HG03378 (cell line): ENCODE measurements around the gene CEP170.

Source experiments
- ATAC-seq: cut with Tn5 transposase; IDR thresholded peaks from one replicate; pipeline ENCODE4 v1.9.1; 2021; ENCODE audit warnings: mild to moderate bottlenecking, moderate library complexity; ENCODE audit not compliant: unreplicated experiment

Gene CEP170

DNA sequence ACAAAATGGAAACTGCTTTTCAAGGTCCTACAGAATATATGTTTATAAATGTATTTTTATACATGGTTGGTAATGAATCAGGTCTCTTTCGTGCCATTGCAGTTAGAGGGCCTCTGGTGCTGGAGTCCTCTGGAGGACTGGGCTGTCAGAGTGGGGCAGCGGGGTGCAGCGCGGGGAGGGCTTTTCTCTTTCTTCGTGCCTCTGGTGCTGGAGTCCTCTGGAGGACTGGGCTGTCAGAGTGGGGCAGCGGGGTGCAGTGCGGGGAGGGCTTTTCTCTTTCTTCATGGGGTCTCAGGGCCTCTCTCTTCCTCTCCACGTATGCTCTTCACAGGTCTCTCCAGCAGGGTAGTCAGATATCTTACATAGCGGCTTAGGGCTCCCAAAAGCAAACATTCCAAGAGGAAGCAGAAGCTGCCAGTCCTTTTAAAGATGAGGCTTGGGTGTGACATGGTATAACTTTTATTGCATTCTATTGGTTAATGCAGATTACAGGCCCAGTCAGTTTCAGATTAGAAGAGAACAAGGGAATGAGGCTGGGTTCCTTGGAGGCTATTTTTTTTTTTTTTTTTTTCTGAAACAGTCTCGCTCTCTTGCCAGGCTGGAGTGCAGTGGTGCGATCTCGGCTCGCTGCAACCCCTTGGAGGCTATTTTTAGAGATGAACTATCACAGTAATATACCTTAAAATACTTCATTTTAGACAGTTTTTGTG, 13.8 kb upstream of the CEP170 start:
- no peak for ATAC-seq

DNA sequence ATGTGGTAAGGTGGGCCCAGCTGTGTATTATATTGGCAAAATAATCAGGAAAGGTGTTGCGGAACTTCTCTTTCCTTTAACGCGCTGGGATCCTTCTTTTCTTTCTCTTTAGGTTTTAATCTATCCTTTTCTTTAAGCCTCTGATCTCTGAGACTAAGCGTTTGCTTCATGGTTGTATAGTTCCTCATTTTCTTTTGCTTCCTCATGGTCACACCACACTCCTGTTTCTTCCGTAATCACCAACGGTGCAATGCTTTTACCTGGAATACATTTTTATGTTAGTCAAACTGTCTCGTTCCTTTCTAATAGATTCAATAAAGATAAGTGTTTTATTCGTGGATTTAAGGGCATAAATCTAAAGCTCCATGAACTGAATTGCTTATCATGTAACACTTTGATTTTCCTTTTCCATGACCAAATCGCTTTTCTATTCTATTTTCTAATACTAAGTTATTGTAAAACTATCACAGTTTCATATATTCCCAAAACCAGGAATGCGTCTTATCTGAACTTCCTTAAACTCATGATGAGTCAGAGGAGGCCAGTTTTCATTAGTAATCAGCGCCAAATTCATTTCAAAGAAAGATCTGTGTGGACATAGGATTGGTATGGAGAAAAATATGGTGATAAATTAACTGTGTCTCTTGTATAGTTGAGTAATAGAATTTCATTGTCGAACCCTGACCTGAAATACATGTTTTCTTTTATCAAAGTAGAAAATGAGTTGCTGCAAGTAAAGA, 13.0 kb upstream of the CEP170 start:
- ATAC-seq: no peak

DNA sequence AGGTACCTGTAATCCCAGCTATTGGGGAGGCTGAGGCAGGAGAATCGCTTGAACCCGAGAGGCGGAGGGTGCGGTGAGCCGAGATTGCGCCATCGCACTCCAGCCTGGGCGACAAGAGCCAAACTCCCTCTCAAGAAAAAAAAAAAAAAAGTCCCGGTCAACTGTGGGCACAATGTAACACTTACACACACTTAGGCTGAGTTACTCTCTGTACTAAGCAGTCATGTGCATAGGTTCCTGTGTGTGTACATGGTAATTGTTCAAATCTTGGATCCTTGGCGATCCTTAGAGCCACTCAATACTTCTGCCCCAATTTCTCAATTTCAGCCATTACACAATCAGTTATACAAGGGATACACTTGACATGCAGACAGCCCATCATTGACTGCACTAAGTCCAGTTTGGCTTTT, 12.4 kb upstream of the CEP170 start:
- no peak for ATAC-seq

DNA sequence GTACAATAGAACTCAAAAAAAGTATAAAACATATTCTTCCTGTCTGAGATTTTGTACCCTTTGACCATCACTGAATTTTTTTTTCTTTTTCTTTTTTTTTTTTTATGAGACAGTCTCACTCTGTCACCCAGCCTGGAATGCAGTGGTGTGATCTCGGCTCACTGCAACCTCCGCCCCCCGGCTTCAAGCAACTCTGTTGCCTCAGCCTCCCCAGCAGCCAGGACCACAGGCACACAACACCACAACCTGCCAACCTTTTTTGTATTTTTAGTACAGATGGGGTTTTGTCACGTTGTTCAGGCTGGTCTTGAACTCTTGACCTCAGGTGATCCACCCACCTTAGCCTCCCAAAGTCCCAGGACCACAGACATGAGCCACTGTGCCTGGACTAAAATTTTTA, 11.2 kb upstream of the CEP170 start:
- no peak for ATAC-seq

DNA sequence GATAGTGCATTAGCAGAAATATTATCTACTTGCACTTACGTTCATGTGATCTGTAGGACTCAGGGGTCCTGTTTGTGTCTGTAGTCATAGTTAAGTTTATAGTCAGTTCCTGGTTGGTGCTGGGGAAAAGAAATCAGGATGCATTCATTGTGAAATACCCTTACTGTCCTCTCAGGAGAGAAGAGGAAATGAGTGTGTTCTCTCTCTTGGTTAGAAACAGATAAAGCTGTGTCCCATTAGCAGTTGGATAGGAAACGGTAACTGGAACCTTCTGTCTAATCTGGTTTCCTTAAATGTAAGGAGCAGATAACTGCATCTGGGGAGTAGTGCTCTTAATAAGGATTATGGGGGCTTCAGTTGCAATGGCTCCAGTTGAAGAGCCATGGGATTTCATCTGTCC, 9.6 kb upstream of the CEP170 start:
- ATAC-seq: no peak

DNA sequence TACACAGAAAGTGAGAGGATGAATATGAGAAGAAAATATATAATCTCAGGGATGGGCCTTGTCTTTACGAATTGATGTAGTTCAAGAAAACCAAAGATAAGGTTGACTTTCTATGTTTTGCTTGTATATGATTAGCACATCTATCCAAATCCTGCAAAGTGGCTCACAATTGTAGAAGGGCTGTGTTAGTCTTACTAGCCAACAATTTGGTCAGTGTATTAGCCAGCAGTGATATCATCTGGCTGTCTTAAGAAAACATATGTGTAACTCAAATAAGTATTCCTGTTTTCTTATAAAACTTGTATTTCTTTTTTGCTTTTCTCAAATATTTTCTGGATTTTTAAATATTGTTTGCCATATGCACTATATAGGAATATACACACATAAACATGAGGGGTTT, 6.3 kb upstream of the CEP170 start:
- no peak for ATAC-seq

DNA sequence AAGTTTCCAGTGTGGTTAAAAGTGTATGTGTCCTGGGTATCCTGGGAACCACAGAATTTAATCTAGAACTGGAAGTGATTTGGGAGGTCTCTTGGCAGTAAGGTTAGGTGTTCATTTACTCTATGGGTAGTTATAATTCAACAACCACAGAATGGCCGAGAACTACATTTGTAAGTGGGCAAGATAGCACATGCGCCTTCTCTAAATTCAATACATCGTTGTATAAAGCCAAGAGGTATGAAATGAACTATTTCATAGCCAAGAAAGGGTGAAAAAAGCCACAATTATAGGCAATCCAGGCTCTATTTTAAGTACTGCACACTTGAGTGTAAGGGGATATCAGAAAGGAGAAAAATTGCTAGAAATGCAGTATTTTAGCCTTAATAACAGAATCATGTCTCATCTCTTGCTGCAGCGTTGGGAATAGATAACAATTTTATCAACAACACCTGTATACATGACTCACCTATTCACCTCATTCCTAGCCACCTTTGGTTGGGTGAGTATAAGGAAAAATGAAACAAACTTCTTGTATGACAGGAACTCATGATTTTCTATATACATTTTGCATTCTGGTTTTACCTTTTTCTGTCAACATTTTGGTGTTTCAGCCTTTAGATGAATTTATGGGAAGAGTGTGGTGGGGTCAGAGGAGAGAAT, 5.3 kb upstream of the CEP170 start:
- no peak for ATAC-seq

DNA sequence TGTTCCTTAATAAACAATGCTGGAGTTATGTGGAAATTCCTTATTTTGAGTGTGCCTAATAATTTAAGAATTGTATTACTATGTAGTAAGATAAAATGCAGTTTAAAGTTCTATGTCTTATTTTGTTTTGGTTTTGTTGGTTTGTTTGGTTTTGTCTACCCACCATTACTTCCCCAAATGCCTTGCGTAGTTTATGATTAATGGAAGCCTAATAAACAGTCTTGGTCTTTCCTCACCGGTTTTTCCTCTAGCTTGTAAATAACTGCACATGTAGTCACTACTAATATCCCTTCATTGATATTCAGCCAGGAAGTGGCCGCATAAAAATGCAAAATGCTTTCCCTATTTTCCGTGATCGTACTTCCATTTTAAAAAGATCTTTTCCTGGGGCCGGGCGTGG, 3.6 kb upstream of the CEP170 start:
- ATAC-seq: no peak

DNA sequence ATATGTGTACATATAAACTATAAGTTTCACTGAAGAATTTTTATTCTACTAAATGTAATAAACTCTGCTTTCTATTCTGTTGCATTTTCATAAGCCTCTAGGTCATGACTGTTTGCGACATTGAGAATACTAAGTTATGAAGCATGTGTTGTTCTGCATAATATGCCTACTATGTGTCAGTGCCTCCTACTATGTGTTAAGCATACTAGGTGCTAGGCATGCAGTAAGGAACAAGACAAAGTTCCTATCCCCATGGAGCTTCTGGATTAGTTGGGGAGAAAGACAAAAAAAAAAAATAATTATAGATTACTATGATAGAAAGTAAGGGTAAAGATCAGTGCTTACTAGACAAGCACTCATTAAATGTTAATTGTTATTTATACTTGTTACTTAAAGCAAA, 2.1 kb upstream of the CEP170 start:
- no peak for ATAC-seq

DNA sequence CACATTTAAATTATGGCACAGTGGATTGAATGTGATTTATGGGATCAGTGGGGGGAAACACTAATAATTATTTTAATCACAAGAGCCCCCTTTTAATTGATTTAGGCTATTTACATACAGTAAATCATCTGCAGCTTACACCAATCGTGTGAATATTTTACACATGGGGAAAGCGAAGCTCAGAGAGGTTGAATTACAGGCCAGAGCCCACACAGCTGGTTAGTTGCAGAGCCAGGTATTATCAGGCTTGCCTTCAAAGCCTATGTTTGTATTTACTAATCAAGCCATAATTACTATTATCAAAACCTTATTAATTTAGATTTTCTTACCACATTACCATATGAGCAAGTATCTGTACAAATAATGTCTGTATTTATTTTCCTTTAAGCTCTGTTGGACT, 1.5 kb upstream of the CEP170 start:
- no peak for ATAC-seq

DNA sequence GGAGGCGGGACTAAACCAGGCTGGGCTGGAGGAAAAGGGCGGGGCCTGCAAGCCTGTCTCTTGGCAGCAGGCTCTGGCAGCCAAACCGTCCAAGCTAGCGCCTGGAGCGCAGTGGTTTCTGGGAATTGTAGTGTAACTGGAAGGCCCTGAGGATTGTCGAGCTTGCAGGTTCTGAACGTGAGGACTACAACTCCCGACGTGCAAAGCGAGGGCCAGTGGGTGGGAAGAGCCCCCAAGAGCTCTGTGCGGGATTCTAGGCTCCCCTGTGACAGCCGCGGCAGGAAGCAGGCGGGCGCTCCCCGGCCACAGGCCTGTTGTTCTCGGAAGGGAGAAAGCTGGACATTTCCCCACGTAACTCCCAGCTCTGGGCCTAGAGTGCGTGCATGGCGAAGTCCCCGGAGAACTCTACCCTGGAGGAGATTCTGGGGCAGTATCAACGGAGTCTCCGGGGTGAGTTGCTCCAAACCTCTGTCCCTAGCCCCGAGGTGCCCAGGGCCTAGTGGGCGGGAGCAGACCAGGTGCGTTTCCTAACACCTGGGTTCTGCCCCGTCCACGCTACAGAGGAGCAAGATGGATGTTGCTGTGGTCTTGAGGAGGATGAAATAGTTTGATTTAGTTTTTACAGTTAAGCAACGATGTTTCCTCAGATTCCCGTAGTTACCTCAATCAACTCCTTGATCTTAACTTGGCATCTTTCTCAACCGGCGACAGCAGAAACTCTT, 871 bp upstream of the CEP170 start, which contains the start of gene SDCCAG8:
Gene SDCCAG8 (plus strand): TSS at position 251 of the 722 bp plus-strand sequence. CDS start 133 bp downstream, at position 384.
- ATAC-seq: peak; percentile 82

DNA sequence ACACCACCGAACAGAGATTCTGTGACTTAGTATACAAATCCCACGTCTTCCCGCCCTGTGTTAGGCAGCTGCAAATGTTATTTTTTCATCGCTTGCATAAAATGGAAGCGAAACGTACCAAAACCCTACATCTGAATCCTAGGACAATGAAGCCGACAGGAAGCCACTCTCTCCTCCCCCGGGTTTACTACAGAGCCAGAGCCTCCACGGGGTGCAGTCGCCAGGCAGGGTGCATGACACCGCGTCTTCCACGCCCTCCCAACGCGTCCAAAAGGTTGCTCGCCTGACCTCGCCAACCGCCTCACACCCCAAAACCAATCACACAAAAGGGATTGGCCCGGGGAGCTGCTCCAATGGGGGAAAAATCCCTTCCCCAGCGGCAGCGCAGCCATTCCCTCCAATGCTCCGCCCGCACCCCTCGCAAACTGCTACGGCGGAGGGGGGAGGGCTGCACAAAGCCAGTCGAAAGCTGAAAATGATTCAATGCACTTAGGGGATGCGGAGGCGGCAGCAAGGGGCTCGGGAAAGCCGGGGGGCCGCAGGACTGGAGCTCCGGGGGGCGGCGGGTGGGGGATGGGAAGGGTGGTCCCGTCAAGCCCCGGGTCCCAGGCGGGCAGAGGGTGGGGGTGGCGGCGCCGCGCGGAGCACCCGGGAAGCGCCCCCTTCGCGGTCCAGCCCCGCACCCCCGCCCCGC, 701 bp downstream of the CEP170 start:
- no peak for ATAC-seq

DNA sequence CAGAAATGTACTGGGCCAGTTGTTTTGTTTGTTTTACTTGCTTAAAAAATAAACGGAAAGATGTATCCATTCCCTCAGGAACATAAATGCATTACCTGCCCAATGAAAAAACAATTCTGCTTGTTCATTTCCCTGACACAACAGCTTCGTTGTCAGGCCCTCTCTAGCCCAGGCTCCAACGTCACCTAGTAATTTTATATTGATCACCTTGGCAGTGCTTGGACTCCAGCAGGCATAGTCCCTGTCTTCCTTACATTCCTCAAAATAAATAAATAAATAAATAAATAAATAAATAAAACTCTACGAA, 1.2 kb downstream of the CEP170 start:
- no peak for ATAC-seq

DNA sequence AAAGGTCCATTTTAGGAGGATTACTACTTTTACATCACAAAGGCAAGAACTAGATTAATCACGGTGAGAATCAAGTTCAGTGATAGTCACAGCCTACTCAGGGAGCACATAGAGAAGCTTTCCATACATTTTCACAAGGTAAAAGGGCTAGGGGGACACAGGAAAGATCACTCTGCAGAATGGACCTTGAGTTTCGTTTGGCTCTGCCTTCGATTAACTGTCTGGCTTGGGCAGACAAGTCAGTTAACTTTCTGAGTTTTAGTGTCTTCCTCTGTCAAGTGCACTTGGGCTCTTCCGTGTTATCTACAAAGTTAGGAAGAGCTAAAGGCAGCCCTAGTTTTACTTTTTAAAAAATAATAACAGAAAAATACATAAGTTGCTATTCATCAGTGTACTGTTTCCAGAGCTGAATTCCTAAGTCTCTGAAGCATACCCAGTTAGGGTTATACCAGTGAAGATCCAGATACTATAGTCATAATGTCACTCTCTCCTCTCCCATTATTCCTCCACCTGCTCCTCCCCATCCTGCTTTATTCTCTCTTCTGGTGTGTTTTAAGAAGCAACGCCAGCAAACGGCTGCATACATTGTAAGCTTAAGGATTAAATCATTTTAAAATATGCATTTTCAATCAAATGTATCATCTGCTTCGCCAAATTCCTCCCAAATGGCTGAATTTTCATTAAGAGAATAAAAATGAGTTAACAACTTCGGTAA, 1.7 kb downstream of the CEP170 start:
- no peak for ATAC-seq

DNA sequence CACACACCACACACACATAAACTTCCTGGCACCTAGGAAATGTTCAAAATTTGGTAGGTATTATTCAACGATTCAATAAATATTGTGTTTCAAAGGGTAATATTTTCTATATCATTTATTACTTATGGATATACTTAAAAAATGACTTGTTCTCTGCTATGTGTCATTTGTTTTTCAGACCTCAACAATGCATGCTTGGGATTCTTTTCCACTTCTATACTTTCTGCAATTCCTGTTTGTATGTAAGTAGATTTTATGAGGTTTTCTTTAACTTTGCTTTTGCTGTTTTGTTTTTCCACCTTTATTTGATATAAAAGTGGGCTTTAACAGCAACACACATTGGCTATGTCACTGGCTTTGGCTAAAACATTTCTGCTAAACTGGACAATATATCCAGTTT, 3.5 kb downstream of the CEP170 start:
- no peak for ATAC-seq

DNA sequence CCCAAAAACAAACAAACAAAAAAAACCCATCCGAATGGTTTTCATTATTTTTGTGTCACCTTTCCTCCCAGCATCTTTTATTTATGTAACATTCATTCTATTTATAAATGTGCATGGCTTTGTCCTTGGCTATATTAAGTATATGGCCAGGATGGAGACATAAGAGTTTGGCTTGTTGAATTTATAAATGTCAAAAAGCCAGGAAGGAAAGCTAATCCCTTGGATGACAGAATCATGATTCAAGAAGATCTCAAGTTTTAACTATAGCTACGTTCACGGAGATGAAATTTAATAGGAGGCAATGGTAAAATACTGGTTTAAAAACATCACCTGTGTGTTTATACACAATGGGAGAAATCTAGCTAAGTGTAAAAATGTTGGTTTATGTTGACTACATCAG, 5.0 kb downstream of the CEP170 start:
- ATAC-seq: no peak

DNA sequence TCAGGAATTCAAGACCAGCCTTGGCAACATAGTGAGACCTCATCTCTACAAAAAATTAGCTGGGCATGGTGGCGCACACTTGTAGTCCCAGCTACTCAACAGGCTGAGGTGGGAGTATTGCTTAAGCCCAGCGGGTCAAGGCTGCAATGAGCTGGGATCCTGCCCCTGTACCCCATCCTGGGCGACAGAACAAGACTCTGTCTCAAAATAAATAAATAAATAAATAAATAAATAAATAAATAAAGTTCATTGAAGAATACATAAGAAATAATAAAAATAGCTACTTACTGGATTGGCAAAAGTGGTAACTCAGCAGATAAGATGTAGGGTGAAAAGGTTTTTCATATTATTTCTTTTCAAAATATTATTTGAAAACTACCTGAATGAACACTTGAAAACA, 5.9 kb downstream of the CEP170 start:
- ATAC-seq: no peak

DNA sequence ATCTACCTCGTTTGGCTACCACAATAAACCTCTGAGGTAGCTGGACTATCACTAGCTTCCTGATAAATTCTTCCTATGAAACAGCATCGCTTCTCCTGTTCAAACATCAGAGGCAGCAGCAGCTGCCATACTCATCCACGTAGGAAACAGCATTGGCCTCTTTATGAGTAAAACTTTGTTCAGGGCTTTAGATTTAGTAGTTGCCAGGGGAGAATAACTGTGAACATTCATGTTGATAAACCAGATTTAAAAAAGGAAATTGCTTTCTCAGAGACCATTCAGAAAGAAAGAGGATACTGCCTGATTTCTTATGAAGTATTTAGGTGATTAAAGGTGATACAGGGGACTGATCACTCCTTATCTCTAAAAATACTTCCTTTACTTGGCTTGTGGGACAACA, 7.2 kb downstream of the CEP170 start:
- ATAC-seq: no peak

DNA sequence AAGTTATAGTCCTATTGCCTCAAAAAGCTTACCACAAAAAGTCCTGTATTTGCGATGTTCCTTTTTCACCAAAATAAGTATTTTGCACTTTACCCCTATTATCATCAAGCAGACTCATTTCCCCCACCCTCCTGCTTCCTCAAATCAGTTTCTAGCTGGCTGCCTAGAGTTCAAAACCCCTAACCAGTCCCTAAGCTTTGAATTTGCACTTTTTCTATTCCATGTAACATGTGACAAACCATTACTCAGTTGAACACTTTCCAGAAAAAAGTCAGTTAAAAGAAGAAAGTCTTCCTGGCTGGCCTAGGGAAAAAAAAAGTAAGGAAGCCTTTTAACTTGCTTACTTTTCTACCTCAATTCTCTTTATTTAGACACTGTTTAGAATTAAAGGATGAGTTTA, 8.2 kb downstream of the CEP170 start:
- peak; percentile 48 for ATAC-seq

DNA sequence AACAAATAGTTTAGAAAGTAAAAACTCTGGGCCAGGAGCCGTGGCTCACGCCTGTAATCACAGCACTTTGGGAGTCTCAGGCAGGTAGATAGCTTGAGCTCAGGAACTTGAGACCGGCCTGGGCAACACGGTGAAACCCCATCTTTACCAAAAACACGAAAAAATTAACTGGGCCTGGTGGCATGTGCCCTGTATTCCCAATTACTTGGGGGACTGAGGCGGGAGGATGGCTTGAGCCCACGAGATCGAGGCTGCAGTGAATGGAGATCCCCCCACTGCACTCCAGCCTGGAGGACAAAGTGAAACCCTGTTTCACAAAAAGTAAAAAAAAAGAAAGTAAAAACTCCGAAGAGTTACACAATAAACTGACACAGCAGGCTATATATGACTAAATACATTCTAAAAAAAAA, 10.6 kb downstream of the CEP170 start:
- ATAC-seq: no peak
